ENCODE data around the gene ATP5PD.

The ATP5PD gene

GRCh38 chr17:75019146-75019545, 27.6 kb downstream of the ATP5PD start:
- TF ChIP-seq CTCF (conservative IDR thresholded peaks at IDR 0.05; ENCODE audit: control insufficient read depth, insufficient read depth, low read depth, low read length) = no peak
- no peak overlapping the region for H3K4me3 ChIP-seq (ENCODE audit: control insufficient read depth, low read depth, low read length)
- no peak for DNase-seq (ENCODE audit: low read depth)

- DNase-seq (ENCODE audit: low read depth) = no peak
- no peak for TF ChIP-seq CTCF (conservative IDR thresholded peaks at IDR 0.05; ENCODE audit: control insufficient read depth, insufficient read depth, low read depth, low read length)
- peak overlapping the region; percentile 90 for H3K4me3 ChIP-seq (ENCODE audit: control insufficient read depth, low read depth, low read length)
Observed at GRCh38 chr17:75013092-75013559, 33.6 kb downstream of the ATP5PD start.

- DNase-seq (ENCODE audit: low read depth) = peak; percentile 75
- peak; percentile 38 for TF ChIP-seq CTCF (conservative IDR thresholded peaks at IDR 0.05; ENCODE audit: control insufficient read depth, insufficient read depth, low read depth, low read length)
- peak within 1 kb of the TSS; percentile 90 for H3K4me3 ChIP-seq (ENCODE audit: control insufficient read depth, low read depth, low read length)
Observed at GRCh38 chr17:75012346-75013091, 34.2 kb downstream of the ATP5PD start, which contains the start of gene MRPL58. TSS of gene MRPL58 (plus strand) at chr17:75012670. CDS start at chr17:75012687, 17 bp downstream.

- H3K4me3 ChIP-seq (ENCODE audit: control insufficient read depth, low read depth, low read length) = peak overlapping the region; percentile 90
- no peak for TF ChIP-seq CTCF (conservative IDR thresholded peaks at IDR 0.05; ENCODE audit: control insufficient read depth, insufficient read depth, low read depth, low read length)
- DNase-seq (ENCODE audit: low read depth) = no peak
Observed at GRCh38 chr17:75012096-75012345, 34.7 kb downstream of the ATP5PD start.

- no peak for TF ChIP-seq CTCF (conservative IDR thresholded peaks at IDR 0.05; ENCODE audit: control insufficient read depth, insufficient read depth, low read depth, low read length)
- peak overlapping the region; percentile 90 for H3K4me3 ChIP-seq (ENCODE audit: control insufficient read depth, low read depth, low read length)
- DNase-seq (ENCODE audit: low read depth) = peak; percentile 78
Observed at GRCh38 chr17:75011401-75012095, 35.2 kb downstream of the ATP5PD start.

GRCh38 chr17:75010683-75011400, 35.9 kb downstream of the ATP5PD start:
- no peak overlapping the region for H3K4me3 ChIP-seq (ENCODE audit: control insufficient read depth, low read depth, low read length)
- DNase-seq (ENCODE audit: low read depth) = peak; percentile 69
- TF ChIP-seq CTCF (conservative IDR thresholded peaks at IDR 0.05; ENCODE audit: control insufficient read depth, insufficient read depth, low read depth, low read length) = no peak

Measured in fibroblast of mammary gland (primary cell).